COLO668 (cell line): Measurements from ENCODE around the gene ZDHHC3.
A peak's percentile ranks its signal among the peaks of the same experiment; 100 is the strongest.

Experiments
- DNase-seq: peaks from one replicate; lab custom pipeline; 2025; ENCODE audit not compliant: unreplicated experiment; lab: John Stamatoyannopoulos, UW

ZDHHC3 gene

GRCh38 chr3:44899683-44900367, 76.1 kb downstream of the ZDHHC3 start:
- no peak for DNase-seq

- DNase-seq: no peak
Measured at GRCh38 chr3:44896440-44896839, 79.5 kb downstream of the ZDHHC3 start.

- no peak for DNase-seq
Measured at GRCh38 chr3:44894485-44894884, 81.5 kb downstream of the ZDHHC3 start.

- no peak for DNase-seq
Measured at GRCh38 chr3:44893097-44893496, 82.9 kb downstream of the ZDHHC3 start.

- no peak for DNase-seq
Measured at GRCh38 chr3:44892689-44893088, 83.3 kb downstream of the ZDHHC3 start.

- no peak for DNase-seq
Measured at GRCh38 chr3:44890852-44891251, 85.1 kb downstream of the ZDHHC3 start.

GRCh38 chr3:44890258-44890657, 85.7 kb downstream of the ZDHHC3 start:
- no peak for DNase-seq

- no peak for DNase-seq
Measured at GRCh38 chr3:44887101-44887500, 88.9 kb downstream of the ZDHHC3 start.

GRCh38 chr3:44886561-44886960, 89.4 kb downstream of the ZDHHC3 start:
- peak; percentile 4 for DNase-seq

GRCh38 chr3:44885618-44886017, 90.4 kb downstream of the ZDHHC3 start:
- no peak for DNase-seq

- no peak for DNase-seq
Measured at GRCh38 chr3:44883999-44884431, 92.0 kb downstream of the ZDHHC3 start.

- no peak for DNase-seq
Measured at GRCh38 chr3:44883213-44883955, 92.6 kb downstream of the ZDHHC3 start.

GRCh38 chr3:44880284-44880683, 95.7 kb downstream of the ZDHHC3 start:
- no peak for DNase-seq

GRCh38 chr3:44877333-44877732, 98.6 kb downstream of the ZDHHC3 start:
- DNase-seq: no peak

- no peak for DNase-seq
Measured at GRCh38 chr3:44875596-44875995, 100.4 kb downstream of the ZDHHC3 start.
